ENCODE data around the gene PLXDC2.

PLXDC2 gene

DNA sequence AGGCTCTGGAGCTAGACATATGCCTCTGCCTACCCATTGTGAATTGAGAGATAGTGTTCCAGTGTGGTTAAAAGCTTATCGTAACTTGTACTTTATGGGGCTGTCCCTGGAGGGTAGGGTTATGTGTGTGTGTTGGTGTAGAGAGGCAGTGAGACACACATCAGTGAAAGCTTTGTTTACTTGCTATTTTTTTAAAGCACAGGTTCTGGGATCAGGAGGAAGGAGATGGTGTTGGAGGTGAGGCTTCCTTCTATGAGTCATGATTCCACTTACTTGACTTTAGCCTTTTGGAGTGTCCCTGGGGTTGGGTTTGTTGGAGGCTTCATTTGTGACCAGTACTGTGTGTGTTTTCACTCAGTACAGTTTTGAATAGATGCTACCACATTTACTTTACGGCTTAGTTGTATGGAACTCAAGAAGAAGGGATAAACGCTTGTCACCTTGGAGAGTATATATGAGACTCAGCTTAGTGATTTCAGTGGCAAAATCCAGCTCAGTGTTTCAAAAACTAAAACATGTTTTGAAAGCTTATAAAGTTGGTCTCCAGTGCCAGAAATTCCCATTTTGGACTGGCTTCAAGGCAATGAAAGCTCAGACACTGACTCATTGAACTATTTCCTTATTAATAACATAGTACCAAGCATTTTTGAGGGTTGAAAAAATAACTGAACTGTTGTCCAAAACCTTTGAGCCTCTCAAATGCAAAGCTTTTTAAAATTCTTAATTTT, 106.2 kb downstream of the PLXDC2 start:
- Histone ChIP-seq H3K27me3 (ENCODE audit: insufficient read depth, poor library complexity, severe bottlenecking) (no peaks in the 10 kb centered on the region), H3K27ac (ENCODE audit: poor library complexity, severe bottlenecking) (peak overlapping the region; percentile 91), H3K9me3 (ENCODE audit: severe bottlenecking) (no peaks in the 10 kb centered on the region), H3K36me3 (ENCODE audit: low read depth) (no peaks in the 10 kb centered on the region), H3K4me1 (ENCODE audit: insufficient read depth, poor library complexity, severe bottlenecking) (peaks cover 55% of the 10 kb centered on the region), H3K4me3 (ENCODE audit: severe bottlenecking) (no peak overlapping the region)
- ATAC-seq (ENCODE audit: low read depth) (peak; percentile 66), DNase-seq (ENCODE audit: low spot score) (no peak)
- no peak for TF ChIP-seq CTCF (IDR thresholded peaks at IDR 0.05; ENCODE audit: poor library complexity, severe bottlenecking)

- DNase-seq (ENCODE audit: low spot score), result no peak
Measured at GRCh38 chr10:19925064-19925463, 108.8 kb downstream of the PLXDC2 start.

DNA sequence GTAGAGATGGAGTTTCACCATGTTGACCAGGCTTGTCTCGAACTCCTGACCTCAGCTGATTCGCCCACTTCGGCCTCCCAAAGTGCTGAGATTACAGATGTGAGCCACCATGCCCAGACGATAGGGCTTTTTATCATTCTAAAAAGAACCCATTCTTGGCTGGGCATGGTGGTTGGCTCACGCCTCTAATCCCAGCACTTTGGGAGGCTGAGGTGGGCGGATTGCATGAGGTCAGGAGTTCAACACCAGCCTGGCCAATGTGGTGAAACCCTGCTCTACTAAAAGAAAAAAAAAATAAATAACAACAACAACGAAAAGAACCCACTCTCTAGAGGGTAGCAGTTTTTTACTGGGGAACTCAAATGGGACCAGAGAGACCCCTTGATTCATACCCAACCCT, 112.7 kb downstream of the PLXDC2 start:
- Histone ChIP-seq H3K4me1 (ENCODE audit: insufficient read depth, poor library complexity, severe bottlenecking) (peaks cover 28% of the 10 kb centered on the region), H3K9me3 (ENCODE audit: severe bottlenecking) (no peaks in the 10 kb centered on the region), H3K36me3 (ENCODE audit: low read depth) (no peaks in the 10 kb centered on the region), H3K4me3 (ENCODE audit: severe bottlenecking) (no peak overlapping the region), H3K27ac (ENCODE audit: poor library complexity, severe bottlenecking) (peak overlapping the region; percentile 56), H3K27me3 (ENCODE audit: insufficient read depth, poor library complexity, severe bottlenecking) (no peaks in the 10 kb centered on the region)
- no peak for DNase-seq (ENCODE audit: low spot score)
- TF ChIP-seq CTCF (IDR thresholded peaks at IDR 0.05; ENCODE audit: poor library complexity, severe bottlenecking), result no peak
- ATAC-seq (ENCODE audit: low read depth), result no peak

More at GRCh38 chr10:19925064-19925463, 108.8 kb downstream of the PLXDC2 start:
- Histone ChIP-seq H3K36me3 (ENCODE audit: low read depth) (no peaks in the 10 kb centered on the region), H3K4me1 (ENCODE audit: insufficient read depth, poor library complexity, severe bottlenecking) (peaks cover 36% of the 10 kb centered on the region), H3K27me3 (ENCODE audit: insufficient read depth, poor library complexity, severe bottlenecking) (no peaks in the 10 kb centered on the region), H3K27ac (ENCODE audit: poor library complexity, severe bottlenecking) (no peak overlapping the region), H3K9me3 (ENCODE audit: severe bottlenecking) (no peaks in the 10 kb centered on the region), H3K4me3 (ENCODE audit: severe bottlenecking) (no peak overlapping the region)
- no peak for ATAC-seq (ENCODE audit: low read depth)
- TF ChIP-seq CTCF (IDR thresholded peaks at IDR 0.05; ENCODE audit: poor library complexity, severe bottlenecking), result no peak

- TF ChIP-seq CTCF (IDR thresholded peaks at IDR 0.05; ENCODE audit: poor library complexity, severe bottlenecking), result no peak
- peaks cover 28% of the 10 kb centered on the region for H3K4me1 ChIP-seq (ENCODE audit: insufficient read depth, poor library complexity, severe bottlenecking)
- H3K27ac ChIP-seq (ENCODE audit: poor library complexity, severe bottlenecking), result peak overlapping the region; percentile 56
- ATAC-seq (ENCODE audit: low read depth) (peak; percentile 79), DNase-seq (ENCODE audit: low spot score) (no peak)
- H3K36me3 ChIP-seq (ENCODE audit: low read depth), result no peaks in the 10 kb centered on the region
- no peaks in the 10 kb centered on the region for H3K9me3 ChIP-seq (ENCODE audit: severe bottlenecking)
- H3K27me3 ChIP-seq (ENCODE audit: insufficient read depth, poor library complexity, severe bottlenecking), result no peaks in the 10 kb centered on the region
- H3K4me3 ChIP-seq (ENCODE audit: severe bottlenecking), result no peak overlapping the region
Measured at GRCh38 chr10:19929506-19930140, 113.4 kb downstream of the PLXDC2 start.

Data from RWPE2 (cell line).